MM.1S (cell line): ENCODE measurements around the gene RALGDS.

Source experiments
- DNase-seq: peaks from one replicate; pipeline ENCODE4 v3.0.0-alpha.2; 2015
- H2AFZ ChIP-seq: fragments of 300-600 bp; sonication (generic); 2 replicates; pipeline ENCODE4 v1.6.0; 2016; ENCODE audit warnings: antibody characterized with exemption, low read length
- H3F3A ChIP-seq: fragments of 300-600 bp; sonication (generic); 2 replicates; pipeline ENCODE4 v1.6.1; 2016; ENCODE audit warnings: mild to moderate bottlenecking, antibody characterized with exemption, low read length, moderate library complexity, mixed read lengths; ENCODE audit not compliant: insufficient read depth
- H3K27ac ChIP-seq: fragments of 300-600 bp; sonication (generic); 2 replicates; pipeline ENCODE4 v1.5.1; 2016; ENCODE audit warnings: mild to moderate bottlenecking, low read length
- H3K27me3 ChIP-seq: fragments of 300-600 bp; sonication (generic); replicated peaks from 2 replicates; pipeline ENCODE4 v1.6.0; 2016; ENCODE audit warnings: low read length; ENCODE audit not compliant: insufficient read depth
- H3K36me3 ChIP-seq: fragments of 300-600 bp; sonication (generic); replicated peaks from 2 replicates; pipeline ENCODE4 v1.6.1; 2016; ENCODE audit warnings: mild to moderate bottlenecking, low read length, mixed read lengths; ENCODE audit not compliant: insufficient read depth
- H3K4me1 ChIP-seq: fragments of 300-600 bp; sonication (generic); 2 replicates; pipeline ENCODE4 v1.6.1; 2016; ENCODE audit warnings: low read length, mixed read lengths
- H3K4me2 ChIP-seq: fragments of 300-600 bp; sonication (generic); 2 replicates; pipeline ENCODE4 v1.6.0; 2016; ENCODE audit warnings: low read depth, low read length
- H3K4me3 ChIP-seq: fragments of 300-600 bp; sonication (generic); 2 replicates; pipeline ENCODE4 v1.5.1; 2016; ENCODE audit warnings: low read length, mixed read lengths
- H3K79me2 ChIP-seq: fragments of 300-600 bp; sonication (generic); 2 replicates; pipeline ENCODE4 v1.6.1; 2016; ENCODE audit warnings: mixed run types, low read length, mixed read lengths
- H3K9ac ChIP-seq: fragments of 300-600 bp; sonication (generic); 2 replicates; pipeline ENCODE4 v1.6.1; 2016; ENCODE audit warnings: low read length, mixed read lengths
- H3K9me2 ChIP-seq: fragments of 300-600 bp; sonication (generic); replicated peaks from 2 replicates; pipeline ENCODE4 v1.6.1; 2016; ENCODE audit warnings: mild to moderate bottlenecking, low read length, mixed read lengths; ENCODE audit not compliant: insufficient read depth
- H3K9me3 ChIP-seq: fragments of 300-600 bp; sonication (generic); replicated peaks from 2 replicates; pipeline ENCODE4 v1.6.1; 2016; ENCODE audit warnings: mild to moderate bottlenecking, low read length, mixed read lengths; ENCODE audit not compliant: insufficient read depth
- H4K20me1 ChIP-seq: fragments of 300-600 bp; sonication (generic); 2 replicates; pipeline ENCODE4 v1.6.1; 2016; ENCODE audit warnings: mild to moderate bottlenecking, low read length, moderate library complexity, mixed read lengths; ENCODE audit not compliant: insufficient read depth
- EZH2 ChIP-seq: fragments of 300-600 bp; sonication (generic); optimal IDR thresholded peaks from 2 replicates; pipeline ENCODE3; 2017; ENCODE audit warnings: low read depth, mild to moderate bottlenecking, antibody characterized with exemption, low read length, mixed read lengths
- EZH2phosphoT487 ChIP-seq: fragments of 300-600 bp; sonication (generic); IDR thresholded peaks from 2 replicates; pipeline ENCODE4 v1.6.1; 2018; ENCODE audit warnings: antibody characterized with exemption, low read length
- TF ChIP-seq, protein P1 (sequence below): fragments of 300-600 bp; sonication (generic); IDR thresholded peaks from 2 replicates; pipeline ENCODE4 v1.5.1; 2016; ENCODE audit warnings: antibody characterized with exemption, low read length, mixed read lengths

RALGDS gene

DNA sequence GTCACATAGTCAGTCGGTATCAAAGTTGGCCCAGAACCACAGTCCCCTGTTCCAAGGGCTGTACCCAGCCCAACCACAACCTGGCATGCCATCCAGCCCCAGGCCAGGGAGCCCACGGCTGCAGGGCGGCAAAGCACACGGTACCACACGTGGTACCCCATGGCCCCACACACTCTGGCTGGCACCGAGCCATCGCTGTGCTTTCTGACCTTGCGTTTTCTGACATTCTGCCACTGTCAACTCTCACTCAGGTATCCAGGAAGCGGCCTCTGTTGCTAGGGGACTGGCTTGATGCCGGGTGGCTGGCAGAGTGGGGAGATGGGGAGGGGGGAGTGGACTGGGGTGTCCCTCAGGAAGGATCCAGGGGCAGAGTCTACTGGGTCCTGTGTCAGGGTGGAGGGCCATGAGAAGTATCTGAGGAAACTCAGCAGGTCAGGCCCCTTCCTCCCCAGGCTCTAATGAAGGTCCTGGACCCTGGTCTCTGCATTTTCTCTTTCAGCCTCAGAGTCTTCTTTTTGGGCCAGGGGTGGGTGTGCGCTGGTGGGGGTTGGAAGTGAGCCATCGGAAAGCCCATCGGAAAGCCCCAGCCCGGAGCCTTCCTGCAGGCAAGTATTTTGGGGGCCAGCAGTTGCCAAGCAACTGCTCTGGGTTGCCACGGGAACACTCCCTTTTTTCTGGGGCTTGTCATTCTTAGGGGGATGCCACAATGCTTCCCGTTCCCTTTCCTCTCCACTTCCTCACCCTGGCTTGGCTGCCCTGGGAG lies 21.0 kb upstream of the RALGDS start:
- Histone ChIP-seq H3K27ac (no peak overlapping the region), H3K27me3 (no peaks in the 10 kb centered on the region), H3K9me3 (no peaks in the 10 kb centered on the region), H3K9ac (no peak overlapping the region), H3K79me2 (peaks cover 58% of the 10 kb centered on the region), H2AFZ (no peak overlapping the region), H3K9me2 (no peaks in the 10 kb centered on the region), H3K4me1 (no peaks in the 10 kb centered on the region), H3K4me3 (no peak overlapping the region), H4K20me1 (no peaks in the 10 kb centered on the region), H3K4me2 (no peak overlapping the region), H3F3A (peaks cover 6% of the 10 kb centered on the region; the same call in 1 of the 2 replicates), H3K36me3 (no peaks in the 10 kb centered on the region)
- no peak for DNase-seq
- TF ChIP-seq EZH2 (no peak), EZH2phosphoT487 (no peak)
- TF ChIP-seq, protein P1, sequence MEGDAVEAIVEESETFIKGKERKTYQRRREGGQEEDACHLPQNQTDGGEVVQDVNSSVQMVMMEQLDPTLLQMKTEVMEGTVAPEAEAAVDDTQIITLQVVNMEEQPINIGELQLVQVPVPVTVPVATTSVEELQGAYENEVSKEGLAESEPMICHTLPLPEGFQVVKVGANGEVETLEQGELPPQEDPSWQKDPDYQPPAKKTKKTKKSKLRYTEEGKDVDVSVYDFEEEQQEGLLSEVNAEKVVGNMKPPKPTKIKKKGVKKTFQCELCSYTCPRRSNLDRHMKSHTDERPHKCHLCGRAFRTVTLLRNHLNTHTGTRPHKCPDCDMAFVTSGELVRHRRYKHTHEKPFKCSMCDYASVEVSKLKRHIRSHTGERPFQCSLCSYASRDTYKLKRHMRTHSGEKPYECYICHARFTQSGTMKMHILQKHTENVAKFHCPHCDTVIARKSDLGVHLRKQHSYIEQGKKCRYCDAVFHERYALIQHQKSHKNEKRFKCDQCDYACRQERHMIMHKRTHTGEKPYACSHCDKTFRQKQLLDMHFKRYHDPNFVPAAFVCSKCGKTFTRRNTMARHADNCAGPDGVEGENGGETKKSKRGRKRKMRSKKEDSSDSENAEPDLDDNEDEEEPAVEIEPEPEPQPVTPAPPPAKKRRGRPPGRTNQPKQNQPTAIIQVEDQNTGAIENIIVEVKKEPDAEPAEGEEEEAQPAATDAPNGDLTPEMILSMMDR: no peak

DNA sequence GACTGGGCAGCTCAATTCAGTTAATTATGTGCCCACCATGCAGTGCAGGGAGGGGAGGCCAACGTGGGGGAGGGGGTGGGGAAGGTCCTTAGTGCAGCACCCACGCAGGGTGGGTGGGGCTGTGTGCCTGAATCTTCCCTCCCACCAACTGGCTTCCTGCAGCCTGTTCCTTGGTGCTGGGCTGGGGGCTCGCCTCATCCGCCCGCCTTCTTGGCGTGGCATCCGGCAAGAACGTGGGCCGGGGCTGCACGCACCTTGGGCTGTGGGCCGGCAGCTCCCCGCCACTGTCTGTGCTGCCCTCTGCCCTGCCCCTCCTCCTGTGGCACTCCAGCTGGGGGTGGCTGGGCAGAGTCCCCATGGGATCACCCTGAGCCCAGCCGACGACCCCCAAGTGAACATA lies 19.6 kb upstream of the RALGDS start:
- DNase-seq: no peak
- no peak overlapping the region for H2AFZ ChIP-seq
- H3K79me2 ChIP-seq: peaks cover 44% of the 10 kb centered on the region
- H3F3A ChIP-seq: peaks cover 6% of the 10 kb centered on the region; the same call in 1 of the 2 replicates
- H3K9me3 ChIP-seq: no peaks in the 10 kb centered on the region
- no peaks in the 10 kb centered on the region for H3K9me2 ChIP-seq
- H3K4me2 ChIP-seq: no peak overlapping the region
- no peak overlapping the region for H3K27ac ChIP-seq
- H3K27me3 ChIP-seq: no peaks in the 10 kb centered on the region
- H3K4me1 ChIP-seq: no peaks in the 10 kb centered on the region
- H3K9ac ChIP-seq: no peak overlapping the region
- no peaks in the 10 kb centered on the region for H4K20me1 ChIP-seq
- H3K4me3 ChIP-seq: no peak overlapping the region
- TF ChIP-seq EZH2phosphoT487 (no peak), EZH2 (no peak)
- TF ChIP-seq, protein P1: no peak
- no peaks in the 10 kb centered on the region for H3K36me3 ChIP-seq

DNA sequence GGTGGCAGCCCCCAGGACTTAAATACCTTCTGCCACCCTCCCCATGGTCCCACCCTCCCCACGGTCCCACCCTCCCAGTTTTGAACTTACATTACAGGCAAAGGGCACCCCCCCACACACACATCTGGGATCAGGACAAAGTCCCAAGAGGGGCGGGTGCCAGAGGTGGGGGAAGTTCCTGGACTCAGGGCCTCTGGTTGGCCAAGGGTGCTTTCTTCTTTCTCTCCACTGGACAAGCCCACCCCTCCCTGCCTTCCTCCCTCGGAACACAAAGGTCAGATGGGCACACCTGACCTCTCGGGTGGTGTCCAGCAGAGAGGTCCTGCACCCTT lies 19.1 kb upstream of the RALGDS start:
- H3K9me2 ChIP-seq: no peaks in the 10 kb centered on the region
- H3K4me3 ChIP-seq: no peak overlapping the region
- H4K20me1 ChIP-seq: no peaks in the 10 kb centered on the region
- no peaks in the 10 kb centered on the region for H3K4me1 ChIP-seq
- H2AFZ ChIP-seq: no peak overlapping the region
- no peak for DNase-seq
- H3K79me2 ChIP-seq: peaks cover 40% of the 10 kb centered on the region
- H3K27me3 ChIP-seq: no peaks in the 10 kb centered on the region
- TF ChIP-seq EZH2phosphoT487 (no peak), EZH2 (no peak)
- TF ChIP-seq, protein P1: no peak
- H3F3A ChIP-seq: peaks cover 6% of the 10 kb centered on the region; the same call in 1 of the 2 replicates
- H3K4me2 ChIP-seq: no peak overlapping the region
- no peak overlapping the region for H3K9ac ChIP-seq
- no peaks in the 10 kb centered on the region for H3K9me3 ChIP-seq
- no peak overlapping the region for H3K27ac ChIP-seq
- no peaks in the 10 kb centered on the region for H3K36me3 ChIP-seq
